PC-3 (cell line): Measurements from ENCODE around the gene BCAS3. TPM values are rescaled to one million over a fixed set of nuclear protein-coding genes. Genes with fewer than 3 reads are reported as not detected.

Experiments used
- ATAC-seq: fragments of 200-7000 bp; cut with Tn5 transposase; 2 replicates; pipeline ENCODE4 v1.9.1; 2020; ENCODE audit warnings: mild to moderate bottlenecking, moderate library complexity
- BruUV-seq: library from RNA; stranded (reverse); fragments of 400-500 nt; replicated peaks from 2 replicates; lab custom pipeline; 2021; lab: Mats Ljungman, UMichigan
- CTCF ChIA-PET: fragments of 300-600 bp; sonication (Branson Sonifier 250); formaldehyde crosslinking; loops from one replicate; lab custom pipeline; 2022; ENCODE audit warnings: antibody characterized with exemption; lab: Charles Lee
- POLR2A ChIA-PET: fragments of 300-600 bp; sonication (Branson Sonifier 250); formaldehyde crosslinking; loops from one replicate; lab custom pipeline; 2022; ENCODE audit warnings: antibody characterized with exemption; ENCODE audit not compliant: unreplicated experiment; lab: Charles Lee
- DNase-seq: peaks from one replicate; pipeline ENCODE4 v3.0.0-alpha.2; 2015
- H2AFZ ChIP-seq: fragments of 300-600 bp; sonication (generic); 2 replicates; pipeline ENCODE4 v1.6.0; 2016; ENCODE audit warnings: antibody characterized with exemption, low read length
- H3F3A ChIP-seq: fragments of 300-600 bp; sonication (generic); one replicate; pipeline ENCODE4 v1.6.0; 2017; ENCODE audit warnings: antibody characterized with exemption, low read length, control low read depth, mild to moderate bottlenecking; ENCODE audit not compliant: unreplicated experiment
- H3K27ac ChIP-seq: fragments of 300-600 bp; sonication (generic); 2 replicates; pipeline ENCODE4 v1.5.1; 2016; ENCODE audit warnings: mild to moderate bottlenecking, low read length
- H3K27me3 ChIP-seq: fragments of 300-600 bp; sonication (generic); 2 replicates; pipeline ENCODE4 v1.6.1; 2016; ENCODE audit warnings: low read length, mixed read lengths
- H3K36me3 ChIP-seq: fragments of 300-600 bp; sonication (generic); 2 replicates; pipeline ENCODE4 v1.6.1; 2016; ENCODE audit warnings: low read depth, mixed run types, low read length, mixed read lengths
- H3K4me1 ChIP-seq: fragments of 300-600 bp; sonication (generic); 2 replicates; pipeline ENCODE4 v1.5.1; 2016; ENCODE audit warnings: low read length; ENCODE audit not compliant: insufficient read depth
- H3K4me2 ChIP-seq: fragments of 300-600 bp; sonication (generic); 2 replicates; pipeline ENCODE4 v1.6.0; 2016; ENCODE audit warnings: low read length
- H3K4me3 ChIP-seq: fragments of 300-600 bp; sonication (generic); 2 replicates; pipeline ENCODE4 v1.5.1; 2016; ENCODE audit warnings: mild to moderate bottlenecking, low read length, mixed read lengths
- H3K79me2 ChIP-seq: fragments of 300-600 bp; sonication (generic); 2 replicates; pipeline ENCODE4 v1.6.1; 2017; ENCODE audit warnings: low read length, mixed read lengths
- H3K9ac ChIP-seq: fragments of 300-600 bp; sonication (generic); 2 replicates; pipeline ENCODE4 v1.6.0; 2016; ENCODE audit warnings: mild to moderate bottlenecking, low read length
- H3K9me2 ChIP-seq: fragments of 300-600 bp; sonication (generic); replicated peaks from 2 replicates; pipeline ENCODE4 v1.6.1; 2016; ENCODE audit warnings: mixed run types, low read length, mixed read lengths
- H3K9me3 ChIP-seq: fragments of 300-600 bp; sonication (generic); 2 replicates; pipeline ENCODE4 v1.6.1; 2016; ENCODE audit warnings: low read length, mixed read lengths
- H4K20me1 ChIP-seq: fragments of 300-600 bp; sonication (generic); 2 replicates; pipeline ENCODE4 v1.6.1; 2016; ENCODE audit warnings: low read length, mixed read lengths
- EZH2 ChIP-seq: fragments of 300-600 bp; sonication (generic); IDR thresholded peaks from one replicate; pipeline ENCODE4 v1.6.1; 2017; ENCODE audit warnings: antibody characterized with exemption, mild to moderate bottlenecking, low read length; ENCODE audit not compliant: unreplicated experiment
- EZH2phosphoT487 ChIP-seq: fragments of 300-600 bp; sonication (generic); IDR thresholded peaks from 2 replicates; pipeline ENCODE4 v1.6.1; 2018; ENCODE audit warnings: mild to moderate bottlenecking, antibody characterized with exemption, low read length, borderline replicate concordance
- intact Hi-C: fragments of 100-400 bp; cut with micrococcal nuclease; formaldehyde crosslinking; loops from 2 replicates; pipeline ENCODE4 v1.9.0; 2023
- total RNA-seq: library from RNA; depleted of rRNA; stranded (reverse); fragments of >200 nt; gene quantifications from 2 replicates; pipeline ENCODE4 v1.2.3, GENCODE V29; 2014
- TF ChIP-seq, protein P1 (sequence below): fragments of 300-600 bp; sonication (generic); conservative IDR thresholded peaks from 2 replicates; pipeline ENCODE4 v1.5.1; 2017; ENCODE audit warnings: antibody characterized with exemption, low read depth, mild to moderate bottlenecking, low read length

Gene BCAS3
- total RNA-seq, 1 experiment from 2014 or later: 25.9 TPM

DNA sequence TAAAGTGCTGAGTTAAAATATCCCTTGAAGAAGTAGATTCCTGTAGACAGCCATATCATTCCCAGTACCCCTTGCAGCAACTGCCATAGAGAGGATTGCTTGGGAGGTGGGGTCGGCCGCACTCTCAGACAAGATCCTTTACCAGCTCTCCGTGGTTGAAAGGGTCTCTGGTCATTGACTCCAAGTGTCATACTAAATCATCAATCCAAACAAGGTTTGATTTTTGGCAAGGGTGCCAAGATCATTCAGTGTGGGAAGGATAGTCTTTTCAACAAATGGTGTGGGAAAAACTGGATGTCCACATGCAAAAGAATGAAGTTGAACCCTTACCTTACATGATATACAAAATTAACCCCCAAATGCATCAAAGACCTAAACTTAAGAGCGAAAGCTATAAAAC, 743.8 kb downstream of the BCAS3 start:
- H3K9ac ChIP-seq: no peak overlapping the region
- no peaks in the 10 kb centered on the region for H3K9me3 ChIP-seq
- H4K20me1 ChIP-seq: no peaks in the 10 kb centered on the region
- no peaks in the 10 kb centered on the region for H3K36me3 ChIP-seq
- H3K4me1 ChIP-seq: peaks cover 13% of the 10 kb centered on the region
- ATAC-seq (no peak), DNase-seq (no peak)
- H3K27me3 ChIP-seq: no peaks in the 10 kb centered on the region
- POLR2A ChIA-PET: no interaction called here
- TF ChIP-seq EZH2phosphoT487 (no peak), EZH2 (no peak)
- TF ChIP-seq, protein P1, sequence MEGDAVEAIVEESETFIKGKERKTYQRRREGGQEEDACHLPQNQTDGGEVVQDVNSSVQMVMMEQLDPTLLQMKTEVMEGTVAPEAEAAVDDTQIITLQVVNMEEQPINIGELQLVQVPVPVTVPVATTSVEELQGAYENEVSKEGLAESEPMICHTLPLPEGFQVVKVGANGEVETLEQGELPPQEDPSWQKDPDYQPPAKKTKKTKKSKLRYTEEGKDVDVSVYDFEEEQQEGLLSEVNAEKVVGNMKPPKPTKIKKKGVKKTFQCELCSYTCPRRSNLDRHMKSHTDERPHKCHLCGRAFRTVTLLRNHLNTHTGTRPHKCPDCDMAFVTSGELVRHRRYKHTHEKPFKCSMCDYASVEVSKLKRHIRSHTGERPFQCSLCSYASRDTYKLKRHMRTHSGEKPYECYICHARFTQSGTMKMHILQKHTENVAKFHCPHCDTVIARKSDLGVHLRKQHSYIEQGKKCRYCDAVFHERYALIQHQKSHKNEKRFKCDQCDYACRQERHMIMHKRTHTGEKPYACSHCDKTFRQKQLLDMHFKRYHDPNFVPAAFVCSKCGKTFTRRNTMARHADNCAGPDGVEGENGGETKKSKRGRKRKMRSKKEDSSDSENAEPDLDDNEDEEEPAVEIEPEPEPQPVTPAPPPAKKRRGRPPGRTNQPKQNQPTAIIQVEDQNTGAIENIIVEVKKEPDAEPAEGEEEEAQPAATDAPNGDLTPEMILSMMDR: no peak
- no peak overlapping the region for H2AFZ ChIP-seq
- CTCF ChIA-PET: interaction anchor here (0.6 kb wide), 1 partner anchor 209 kb away, joined by 3 read pairs; no protein-coding TSS in a partner anchor
- intact Hi-C loops: no loop called here
- no peak overlapping the region for H3K4me3 ChIP-seq
- H3K4me2 ChIP-seq: no peak overlapping the region
- peaks cover 1% of the 10 kb centered on the region for H3F3A ChIP-seq
- no peaks in the 10 kb centered on the region for H3K9me2 ChIP-seq
- no TSS peak for BruUV-seq
- no peak overlapping the region for H3K27ac ChIP-seq
- no peaks in the 10 kb centered on the region for H3K79me2 ChIP-seq

DNA sequence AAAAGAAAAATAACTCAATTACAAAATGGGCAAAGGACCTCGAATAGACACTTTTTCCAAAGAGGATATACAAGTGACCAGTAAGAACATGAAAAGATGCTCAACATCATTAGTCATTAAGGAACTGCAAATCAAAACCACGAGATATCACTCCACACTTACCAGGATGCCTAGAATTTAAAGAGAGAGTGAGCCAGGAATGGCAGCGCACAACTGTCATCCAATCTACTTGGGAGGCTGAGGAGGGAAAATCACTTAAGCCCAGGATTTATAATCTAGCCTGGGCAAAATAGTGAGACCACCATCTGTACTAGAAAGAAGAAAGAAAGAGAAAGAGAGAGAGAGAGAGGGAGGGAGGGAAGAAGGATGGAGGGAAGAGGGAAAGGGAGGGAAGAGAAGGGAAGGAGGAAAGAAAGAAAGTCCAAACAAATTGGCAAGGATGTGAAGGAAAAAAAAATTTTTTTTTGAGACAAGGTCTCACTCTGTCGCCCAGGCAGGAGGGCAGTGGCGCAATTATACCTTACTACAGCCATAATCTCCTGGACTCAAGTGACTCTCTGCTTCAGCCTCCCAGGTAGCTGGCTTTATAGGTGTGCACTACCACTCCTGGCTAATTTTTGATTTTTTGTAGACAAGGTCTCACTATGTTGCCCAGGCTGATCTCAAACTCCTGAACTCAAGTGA, 744.6 kb downstream of the BCAS3 start:
- H3K4me3 ChIP-seq: no peak overlapping the region
- BruUV-seq: no TSS peak
- no peaks in the 10 kb centered on the region for H3K27me3 ChIP-seq
- H3K4me2 ChIP-seq: no peak overlapping the region
- H3K9me2 ChIP-seq: no peaks in the 10 kb centered on the region
- H2AFZ ChIP-seq: no peak overlapping the region
- intact Hi-C loops: no loop called here
- no peak for TF ChIP-seq EZH2phosphoT487
- no peak for TF ChIP-seq EZH2
- TF ChIP-seq, protein P1: no peak
- no peak for DNase-seq
- no peak for ATAC-seq
- no peaks in the 10 kb centered on the region for H3K79me2 ChIP-seq
- H3K36me3 ChIP-seq: no peaks in the 10 kb centered on the region
- peaks cover 5% of the 10 kb centered on the region for H3F3A ChIP-seq
- POLR2A ChIA-PET: no interaction called here
- no peaks in the 10 kb centered on the region for H3K9me3 ChIP-seq
- no peak overlapping the region for H3K27ac ChIP-seq
- H4K20me1 ChIP-seq: no peaks in the 10 kb centered on the region
- H3K9ac ChIP-seq: no peak overlapping the region
- CTCF ChIA-PET: no interaction called here
- peaks cover 18% of the 10 kb centered on the region for H3K4me1 ChIP-seq

DNA sequence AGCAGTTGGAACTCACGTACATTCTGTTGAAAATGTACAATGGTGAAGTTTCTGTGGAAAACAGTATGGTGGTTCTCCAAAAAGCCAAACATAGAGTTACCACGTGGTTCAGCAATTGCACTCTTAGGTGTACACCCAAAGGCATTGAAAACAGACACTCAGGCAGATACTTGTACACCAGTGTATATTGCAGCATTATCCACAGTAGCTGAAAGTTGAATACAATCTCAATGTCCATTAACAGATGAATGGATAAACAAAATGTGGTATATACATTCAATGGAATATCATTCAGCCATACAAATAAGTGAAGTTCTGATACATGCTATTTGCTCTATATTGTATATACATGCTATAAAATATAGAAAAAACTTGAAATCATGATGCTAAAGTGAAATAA, 745.2 kb downstream of the BCAS3 start:
- no peak overlapping the region for H3K9ac ChIP-seq
- H3K79me2 ChIP-seq: no peaks in the 10 kb centered on the region
- no peak overlapping the region for H2AFZ ChIP-seq
- intact Hi-C loops: no loop called here
- TF ChIP-seq EZH2phosphoT487 (no peak), EZH2 (no peak)
- TF ChIP-seq, protein P1: no peak
- H3K27ac ChIP-seq: no peak overlapping the region
- no peaks in the 10 kb centered on the region for H3K27me3 ChIP-seq
- H3F3A ChIP-seq: peaks cover 5% of the 10 kb centered on the region
- BruUV-seq: no TSS peak
- H3K4me2 ChIP-seq: no peak overlapping the region
- ATAC-seq (no peak), DNase-seq (no peak)
- no peak overlapping the region for H3K4me3 ChIP-seq
- H4K20me1 ChIP-seq: no peaks in the 10 kb centered on the region
- no peaks in the 10 kb centered on the region for H3K9me3 ChIP-seq
- no peaks in the 10 kb centered on the region for H3K36me3 ChIP-seq
- H3K9me2 ChIP-seq: no peaks in the 10 kb centered on the region
- POLR2A ChIA-PET: no interaction called here
- CTCF ChIA-PET: no interaction called here
- H3K4me1 ChIP-seq: peaks cover 22% of the 10 kb centered on the region
